Measurements from ENCODE around the gene RANBP17.
"Not testable (repeated sequence)": the region's sequence is repeated elsewhere in the genome, so short reads cannot be mapped to it uniquely, and the experiment has no call there.

RANBP17 gene

DNA sequence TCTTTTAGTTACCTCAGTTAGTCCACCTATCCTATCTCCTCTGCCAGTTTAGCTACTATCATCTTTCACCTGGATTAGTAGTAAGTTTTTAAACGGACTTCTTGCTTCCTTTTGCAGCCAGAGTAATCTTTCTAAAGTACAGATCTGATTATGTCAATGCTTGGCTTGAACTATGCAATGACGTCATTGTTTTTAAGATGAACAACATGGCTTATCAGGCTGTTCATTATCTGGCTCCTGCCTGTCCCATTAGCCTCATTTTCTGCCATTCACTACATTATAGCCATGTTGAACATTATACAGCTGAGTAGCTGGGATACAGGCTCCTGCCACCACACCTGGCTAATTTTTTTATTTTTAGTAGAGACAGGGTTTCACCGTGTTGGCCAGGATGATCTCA, 98.7 kb downstream of the RANBP17 start:
- TF ChIP-seq, protein P1, sequence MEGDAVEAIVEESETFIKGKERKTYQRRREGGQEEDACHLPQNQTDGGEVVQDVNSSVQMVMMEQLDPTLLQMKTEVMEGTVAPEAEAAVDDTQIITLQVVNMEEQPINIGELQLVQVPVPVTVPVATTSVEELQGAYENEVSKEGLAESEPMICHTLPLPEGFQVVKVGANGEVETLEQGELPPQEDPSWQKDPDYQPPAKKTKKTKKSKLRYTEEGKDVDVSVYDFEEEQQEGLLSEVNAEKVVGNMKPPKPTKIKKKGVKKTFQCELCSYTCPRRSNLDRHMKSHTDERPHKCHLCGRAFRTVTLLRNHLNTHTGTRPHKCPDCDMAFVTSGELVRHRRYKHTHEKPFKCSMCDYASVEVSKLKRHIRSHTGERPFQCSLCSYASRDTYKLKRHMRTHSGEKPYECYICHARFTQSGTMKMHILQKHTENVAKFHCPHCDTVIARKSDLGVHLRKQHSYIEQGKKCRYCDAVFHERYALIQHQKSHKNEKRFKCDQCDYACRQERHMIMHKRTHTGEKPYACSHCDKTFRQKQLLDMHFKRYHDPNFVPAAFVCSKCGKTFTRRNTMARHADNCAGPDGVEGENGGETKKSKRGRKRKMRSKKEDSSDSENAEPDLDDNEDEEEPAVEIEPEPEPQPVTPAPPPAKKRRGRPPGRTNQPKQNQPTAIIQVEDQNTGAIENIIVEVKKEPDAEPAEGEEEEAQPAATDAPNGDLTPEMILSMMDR (IDR thresholded peaks at IDR 0.05; ENCODE audit: low read depth, low read length, missing control alignments), result no peak

DNA sequence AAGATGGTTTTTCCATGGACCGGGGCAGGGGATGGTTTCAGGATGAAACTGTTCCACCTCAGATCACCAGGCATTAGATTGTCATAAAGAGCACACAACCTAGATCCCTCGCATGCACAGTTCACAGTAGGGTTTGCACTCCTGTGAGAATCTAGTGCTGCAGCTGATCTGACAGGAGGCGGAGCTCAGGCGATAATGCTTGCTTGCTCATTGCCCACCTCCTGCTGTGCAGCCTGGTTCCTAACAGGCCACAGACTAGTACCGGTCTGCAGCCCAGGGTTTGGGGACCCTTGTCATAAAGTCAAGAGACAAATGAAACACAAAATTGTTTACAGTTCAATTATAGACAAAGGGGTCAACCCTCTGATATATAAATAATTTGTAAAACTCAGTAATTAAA, 101.7 kb downstream of the RANBP17 start:
- no peak for DNase-seq (ENCODE audit: extremely low read depth, low read depth)
- TF ChIP-seq, protein P1 (IDR thresholded peaks at IDR 0.05; ENCODE audit: low read depth, low read length, missing control alignments), result no peak

More for the DNA sequence above, 98.7 kb downstream of the RANBP17 start:
- H3K4me3 ChIP-seq (replicated peaks; ENCODE audit: low read depth, low read length), result no peak overlapping the region
- DNase-seq (ENCODE audit: extremely low read depth, low read depth), result no peak

DNA sequence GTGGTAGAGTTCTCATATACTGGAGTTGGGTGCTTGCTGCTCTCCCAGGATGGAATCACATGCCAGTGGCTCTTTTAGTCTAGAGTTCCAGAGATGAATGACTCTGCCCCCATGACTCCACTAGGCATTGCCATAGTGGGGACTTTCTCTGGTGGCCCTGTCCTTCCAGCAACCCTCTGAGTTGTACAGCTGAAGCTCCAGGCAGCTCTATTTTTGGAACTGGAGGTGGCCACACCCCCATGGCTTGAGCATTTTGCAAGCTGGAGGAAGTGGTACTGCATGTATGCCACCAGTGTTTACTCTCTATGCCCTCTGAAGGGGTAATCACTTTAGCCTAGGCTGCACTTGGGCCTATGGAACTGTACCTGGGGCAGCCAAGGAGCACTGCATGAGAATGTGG, 112.6 kb downstream of the RANBP17 start:
- TF ChIP-seq, protein P1 (IDR thresholded peaks at IDR 0.05; ENCODE audit: low read depth, low read length, missing control alignments), result no peak
- H3K4me3 ChIP-seq (replicated peaks; ENCODE audit: low read depth, low read length), result no peak overlapping the region
- no peak for DNase-seq (ENCODE audit: extremely low read depth, low read depth)

More for the DNA sequence above, 101.7 kb downstream of the RANBP17 start:
- no peak overlapping the region for H3K4me3 ChIP-seq (replicated peaks; ENCODE audit: low read depth, low read length)

DNA sequence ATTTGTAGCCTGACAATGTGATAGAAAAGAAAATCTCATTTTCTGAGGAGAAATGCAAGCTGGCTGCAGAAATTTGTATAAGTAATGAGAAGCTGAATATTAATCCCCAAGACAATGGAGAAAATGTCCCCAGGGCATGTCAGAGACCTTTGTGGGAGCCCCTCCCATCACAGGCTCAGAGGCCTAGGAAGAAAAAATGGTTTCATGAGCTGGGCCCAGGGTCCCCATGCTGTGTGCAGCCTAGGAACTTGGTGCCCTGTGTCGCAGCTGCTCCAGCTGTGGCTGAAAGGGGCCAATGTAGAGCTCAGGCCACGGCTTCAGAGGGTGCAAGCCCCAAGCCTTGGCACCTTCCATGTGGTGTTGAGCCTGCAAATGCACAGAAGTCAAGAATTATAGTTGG, 118.4 kb downstream of the RANBP17 start:
- not testable (repeated sequence) for H3K4me3 ChIP-seq (replicated peaks; ENCODE audit: low read depth, low read length); DNase-seq (ENCODE audit: extremely low read depth, low read depth)

DNA sequence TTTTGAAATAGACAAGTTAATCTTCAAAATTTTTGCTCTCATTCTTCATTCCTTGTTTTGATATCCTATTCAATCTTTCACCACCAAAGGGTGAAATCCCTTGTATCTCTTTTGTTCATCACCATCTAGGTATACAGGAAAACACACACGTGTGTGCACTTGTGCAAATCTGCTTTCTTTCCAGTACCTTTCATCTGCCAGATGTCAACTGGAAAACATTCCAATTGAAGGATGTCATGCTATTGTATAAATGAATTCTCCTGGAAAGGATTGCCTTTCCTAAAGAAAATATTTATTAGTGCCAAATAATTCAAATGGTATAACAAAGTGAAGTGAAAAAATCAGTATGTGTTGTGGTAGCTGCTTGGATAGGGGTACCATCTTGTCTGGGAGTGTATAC, 123.7 kb downstream of the RANBP17 start:
- H3K4me3 ChIP-seq (replicated peaks; ENCODE audit: low read depth, low read length), result no peak overlapping the region
- TF ChIP-seq, protein P1 (IDR thresholded peaks at IDR 0.05; ENCODE audit: low read depth, low read length, missing control alignments), result no peak
- peak; percentile 2 for DNase-seq (ENCODE audit: extremely low read depth, low read depth)

DNA sequence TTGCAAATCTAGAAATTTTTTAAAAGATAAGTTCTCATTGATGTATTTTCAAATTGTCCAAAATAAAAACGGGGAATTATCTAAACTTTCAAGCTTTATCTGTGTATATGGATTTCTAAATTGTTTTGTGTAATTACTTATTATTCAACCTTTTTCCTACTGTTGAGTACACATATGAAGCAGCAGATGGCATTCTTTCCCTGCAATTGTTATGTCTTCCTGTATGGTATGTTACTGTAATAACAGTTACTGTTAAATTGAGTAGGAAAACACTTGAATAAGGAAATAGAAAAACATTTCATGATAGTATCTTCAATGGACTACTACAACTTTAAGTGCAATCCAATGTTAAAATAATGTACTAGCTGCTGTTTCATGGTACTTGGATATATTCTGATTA, 124.8 kb downstream of the RANBP17 start:
- H3K4me3 ChIP-seq (replicated peaks; ENCODE audit: low read depth, low read length), result no peak overlapping the region
- peak; percentile 20 for DNase-seq (ENCODE audit: extremely low read depth, low read depth)
- TF ChIP-seq, protein P1 (IDR thresholded peaks at IDR 0.05; ENCODE audit: low read depth, low read length, missing control alignments), result no peak

DNA sequence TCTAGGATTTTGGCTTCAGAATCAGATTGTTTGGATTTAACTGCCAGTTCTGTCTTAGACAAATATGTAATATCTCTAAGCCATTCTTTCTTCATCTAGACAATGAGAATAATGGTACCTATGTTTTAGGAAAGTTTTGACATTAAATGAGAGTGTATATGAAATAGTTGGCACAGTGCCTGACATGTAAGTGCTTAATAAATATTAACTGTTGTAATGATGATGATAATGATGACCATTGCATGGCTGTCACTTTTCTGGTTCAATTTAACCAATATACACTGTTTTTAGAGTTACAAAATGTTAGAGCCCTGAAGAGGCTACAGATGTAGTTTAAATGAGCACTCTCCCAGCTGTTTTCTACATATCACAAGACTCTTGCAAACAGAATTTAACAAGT, 131.7 kb downstream of the RANBP17 start:
- TF ChIP-seq, protein P1 (IDR thresholded peaks at IDR 0.05; ENCODE audit: low read depth, low read length, missing control alignments), result no peak
- H3K4me3 ChIP-seq (replicated peaks; ENCODE audit: low read depth, low read length), result no peak overlapping the region
- DNase-seq (ENCODE audit: extremely low read depth, low read depth), result no peak

Data from HFF-Myc (cell line).